Activated T-cell treated with anti-CD3 and anti-CD28 coated beads, Interleukin-2, amount 50 U/mL, for 72 hours (primary cell): ENCODE data around the gene DMXL1. TPM values are rescaled to one million over a fixed set of nuclear protein-coding genes. Genes with fewer than 3 reads are reported as not detected.
A peak's percentile ranks its signal among the peaks of the same experiment; 100 is the strongest.

Experiments used
- ATAC-seq, 2 donors: fragments of 150-1000 bp; cut with Tn5 transposase; replicated peaks in 1 of 2; 2 replicates each; pipeline ENCODE4 v1.10.0; 2021; ENCODE audit warnings: moderate library complexity in 2 of 2, mild to moderate bottlenecking in 1 of 2
- DNase-seq, 2 donors: peaks; one replicate each; pipeline ENCODE4 v3.0.0; 2021 to 2022; ENCODE audit warnings: mixed read lengths in 1 of 2
- H3K27ac Mint-ChIP-seq: one replicate; pipeline ENCODE4 v1.8.0; 2022; ENCODE audit warnings: mild to moderate bottlenecking, moderate library complexity, mixed read lengths
- H3K27me3 Mint-ChIP-seq: one replicate; pipeline ENCODE4 v1.8.0; 2022; ENCODE audit warnings: low read depth, mixed read lengths
- H3K36me3 Mint-ChIP-seq, 2 donors: one replicate each; pipeline ENCODE4 v1.8.0; 2022; ENCODE audit warnings: mixed read lengths in 2 of 2, mild to moderate bottlenecking in 1 of 2; ENCODE audit not compliant: insufficient read depth in 2 of 2
- H3K4me1 Mint-ChIP-seq: one replicate; pipeline ENCODE4 v1.8.0; 2022; ENCODE audit warnings: low read depth, mixed read lengths
- H3K4me3 Mint-ChIP-seq, 2 donors: one replicate each; pipeline ENCODE4 v1.8.0; 2022; ENCODE audit warnings: mild to moderate bottlenecking in 2 of 2, mixed read lengths in 2 of 2, moderate library complexity in 2 of 2
- H3K9me3 Mint-ChIP-seq, 2 donors: one replicate each; pipeline ENCODE4 v1.8.0; 2022; ENCODE audit warnings: mixed read lengths in 2 of 2
- total RNA-seq, 2 donors: library from RNA; stranded (reverse); gene quantifications; one replicate each; pipeline ENCODE4 v1.2.3, GENCODE V29; 2022

DMXL1 gene
- total RNA-seq, 2 donors from 2014 or later: 34.8 to 43.6 TPM

DNA sequence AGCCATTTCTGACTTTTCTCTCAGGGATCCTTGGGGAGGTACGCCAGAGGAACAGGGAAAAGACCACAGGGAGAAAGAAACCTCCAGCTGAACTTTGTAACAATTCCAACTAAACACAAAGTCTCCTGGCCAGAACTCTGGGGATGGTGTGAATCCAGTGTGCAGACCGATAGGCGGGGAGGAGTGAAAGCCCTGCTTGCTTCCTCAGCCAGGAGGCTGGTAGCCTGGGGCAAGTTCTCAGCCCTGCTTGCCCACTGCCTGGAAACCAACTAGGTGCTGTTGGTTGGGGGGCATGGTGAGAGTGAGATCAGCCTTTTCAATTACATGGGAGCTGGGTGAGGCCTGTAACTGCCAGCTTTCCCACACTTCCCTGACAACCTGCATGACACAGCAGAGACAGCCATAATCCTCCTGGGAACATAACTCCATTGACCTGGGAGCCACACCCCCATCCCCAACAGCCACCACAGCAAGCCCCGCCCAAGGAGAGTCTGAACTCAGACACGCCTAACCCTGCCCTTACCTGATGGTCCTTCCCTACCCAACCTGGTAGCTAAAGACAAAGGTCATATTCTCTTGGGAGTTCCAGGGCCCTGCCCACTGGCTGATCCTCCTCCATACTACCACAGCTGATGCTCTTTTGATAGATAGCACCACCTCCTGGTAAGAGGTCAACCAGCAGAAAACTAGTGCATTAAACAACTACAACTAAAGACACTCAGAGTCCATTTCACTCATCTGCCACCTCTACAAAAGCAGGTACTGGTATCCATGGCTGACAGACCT, 184.9 kb downstream of the DMXL1 start:
- no peaks in the 10 kb centered on the region for H3K27me3 Mint-ChIP-seq
- H3K9me3 Mint-ChIP-seq: peaks cover 13 to 15% of the 10 kb centered on the region in 2 donors
- no peak overlapping the region for H3K4me3 Mint-ChIP-seq
- DNase-seq: no peak
- peak in 1 of 2 donors; percentile 51 for ATAC-seq
- H3K36me3 Mint-ChIP-seq: peaks cover 19 to 36% of the 10 kb centered on the region in 2 donors
- H3K4me1 Mint-ChIP-seq: peaks cover 6% of the 10 kb centered on the region
- no peak overlapping the region for H3K27ac Mint-ChIP-seq

DNA sequence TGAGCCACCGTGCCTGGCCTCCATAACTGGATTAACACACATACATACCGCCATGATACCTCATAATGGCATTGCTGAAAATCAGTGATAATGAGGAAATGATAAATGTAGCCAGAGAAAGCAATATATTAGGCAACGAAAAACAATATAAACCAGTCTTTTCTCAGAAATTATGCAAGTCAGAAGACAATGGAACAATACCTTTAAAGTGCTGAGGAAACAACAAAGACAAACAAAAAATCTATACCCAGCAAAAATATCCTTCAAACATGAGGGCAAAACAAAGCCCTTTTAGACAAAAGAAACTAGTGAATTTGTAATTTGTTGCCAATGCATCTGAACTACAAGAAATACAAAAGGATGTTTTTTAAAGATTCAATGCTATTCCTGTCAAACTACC, 186.7 kb downstream of the DMXL1 start:
- Mint-ChIP-seq H3K9me3 (peaks cover 11 to 16% of the 10 kb centered on the region in 2 donors), H3K4me3 (no peak overlapping the region), H3K4me1 (no peaks in the 10 kb centered on the region), H3K36me3 (peaks cover 19 to 39% of the 10 kb centered on the region in 2 donors), H3K27ac (no peak overlapping the region), H3K27me3 (no peaks in the 10 kb centered on the region)
- DNase-seq (no peak), ATAC-seq (no peak)

DNA sequence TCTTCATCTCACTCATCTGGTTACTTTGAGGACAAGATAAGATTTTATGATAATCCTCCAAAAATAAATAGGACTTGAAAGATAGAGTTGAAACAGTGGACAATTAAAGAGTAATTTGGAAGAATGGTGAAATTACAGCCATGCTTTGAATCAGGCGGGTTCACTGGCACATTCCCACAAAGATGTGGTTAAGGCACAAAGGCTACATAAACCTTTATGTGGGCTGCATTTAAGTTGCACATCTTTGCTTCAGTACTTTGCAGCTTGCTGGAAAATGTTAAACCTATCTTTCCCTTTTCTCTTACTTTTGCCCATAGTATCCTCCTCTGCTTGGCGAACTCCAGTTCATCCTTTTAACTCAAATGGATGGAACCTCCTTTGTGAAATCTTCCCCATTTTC, 192.8 kb downstream of the DMXL1 start:
- Mint-ChIP-seq H3K4me1 (peaks cover 44% of the 10 kb centered on the region), H3K36me3 (peaks cover 9 to 15% of the 10 kb centered on the region in 2 donors), H3K27me3 (no peaks in the 10 kb centered on the region), H3K4me3 (no peak overlapping the region), H3K27ac (no peak overlapping the region), H3K9me3 (peaks cover 4 to 13% of the 10 kb centered on the region in 2 donors)
- DNase-seq: no peak
- no peak for ATAC-seq

DNA sequence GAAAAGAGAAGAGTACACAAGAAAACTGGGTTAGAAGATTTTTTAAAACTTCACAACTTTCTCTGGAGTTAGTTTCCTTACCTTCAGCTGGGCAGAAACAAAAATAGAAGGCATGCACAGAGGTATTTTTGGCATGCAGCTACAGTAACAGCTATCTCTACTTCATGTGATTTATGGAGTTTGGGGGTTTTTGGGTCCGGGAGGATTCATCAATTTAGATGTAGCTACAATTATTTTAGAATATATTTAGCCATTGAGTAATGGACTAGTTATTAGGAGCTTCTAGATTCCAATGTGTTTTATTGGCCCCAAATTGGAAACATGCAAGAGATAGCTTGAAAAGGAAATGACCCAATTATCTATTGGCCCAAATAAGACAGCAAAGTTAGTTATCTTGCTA, 193.3 kb downstream of the DMXL1 start:
- H3K4me3 Mint-ChIP-seq: no peak overlapping the region
- no peak overlapping the region for H3K27ac Mint-ChIP-seq
- peaks cover 11 to 13% of the 10 kb centered on the region in 2 donors for H3K36me3 Mint-ChIP-seq
- ATAC-seq (no peak), DNase-seq (no peak)
- no peaks in the 10 kb centered on the region for H3K27me3 Mint-ChIP-seq
- peaks cover 44% of the 10 kb centered on the region for H3K4me1 Mint-ChIP-seq
- peaks cover 4 to 10% of the 10 kb centered on the region in 2 donors for H3K9me3 Mint-ChIP-seq

DNA sequence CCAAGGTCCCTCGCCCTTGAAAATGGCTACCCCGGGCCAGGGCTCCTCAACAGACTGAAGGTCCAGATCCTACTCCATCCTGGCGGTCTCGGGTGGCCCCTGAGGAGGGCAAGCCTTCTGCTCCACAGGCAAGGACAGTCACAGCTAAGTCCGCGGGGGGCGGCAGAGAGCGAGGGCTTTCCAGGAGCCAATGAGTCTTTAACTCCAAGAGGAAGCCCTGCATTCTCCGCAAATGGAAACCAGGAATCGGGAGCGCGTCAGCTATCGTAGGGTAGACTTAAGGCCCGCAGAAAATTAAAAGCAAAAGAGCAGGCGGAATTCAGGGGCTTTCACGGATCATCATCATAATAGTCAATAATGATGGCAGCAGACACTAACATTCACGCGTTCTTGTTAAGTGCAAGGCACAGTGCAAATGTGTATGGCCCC, 197.1 kb downstream of the DMXL1 start:
- Mint-ChIP-seq H3K36me3 (peaks cover 3 to 7% of the 10 kb centered on the region in 2 donors), H3K4me3 (peak overlapping the region; percentile 96 to 99), H3K4me1 (peaks cover 75% of the 10 kb centered on the region)

DNA sequence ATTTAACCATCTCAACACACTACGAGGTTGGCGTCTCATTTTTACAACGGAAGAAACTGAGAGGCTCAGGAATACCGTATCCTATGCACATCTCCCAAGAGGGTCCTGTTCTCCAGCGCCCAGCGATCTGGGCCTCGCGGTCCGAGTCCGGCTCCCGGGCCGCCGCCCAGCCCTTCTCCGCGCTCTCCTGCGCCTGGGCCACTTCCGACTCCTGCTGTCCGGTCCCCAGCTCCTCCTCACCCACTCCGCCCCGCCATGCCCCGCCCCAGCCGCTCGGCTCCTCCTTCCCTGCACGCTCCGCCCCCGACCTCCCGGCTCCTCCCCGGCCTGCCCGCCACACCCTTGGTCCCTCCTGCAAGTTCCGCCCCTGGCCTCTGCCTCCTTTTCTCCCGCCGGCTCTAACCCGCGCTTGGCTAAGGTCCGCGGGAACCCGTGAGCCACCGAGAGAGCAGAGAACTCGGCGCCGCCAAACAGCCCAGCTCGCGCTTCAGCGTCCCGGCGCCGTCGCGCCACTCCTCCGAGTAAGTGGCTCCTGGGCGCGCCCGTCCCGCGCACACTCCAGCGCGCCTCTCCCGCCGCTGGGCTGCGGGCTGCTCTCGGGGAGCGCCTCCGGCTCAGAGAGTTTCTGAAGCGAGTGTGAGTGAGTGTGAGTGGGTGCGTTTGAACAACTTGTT, 197.6 kb downstream of the DMXL1 start:
- peak overlapping the region; percentile 96 to 99 for H3K4me3 Mint-ChIP-seq
- DNase-seq (peak; percentile 97 to 99), ATAC-seq (peak; percentile 94 to 95)
- peaks cover 75% of the 10 kb centered on the region for H3K4me1 Mint-ChIP-seq
- H3K27ac Mint-ChIP-seq: peak overlapping the region; percentile 96
- H3K36me3 Mint-ChIP-seq: peaks cover 0 to 4% of the 10 kb centered on the region in 2 donors
- no peaks in the 10 kb centered on the region for H3K9me3 Mint-ChIP-seq
- no peaks in the 10 kb centered on the region for H3K27me3 Mint-ChIP-seq

More for the DNA sequence above, 197.1 kb downstream of the DMXL1 start:
- DNase-seq (peak; percentile 78 to 83), ATAC-seq (peak; percentile 55 to 62)
- H3K27me3 Mint-ChIP-seq: no peaks in the 10 kb centered on the region
- peaks cover 4% of the 10 kb centered on the region in 2 donors for H3K9me3 Mint-ChIP-seq
- peak overlapping the region; percentile 82 for H3K27ac Mint-ChIP-seq

DNA sequence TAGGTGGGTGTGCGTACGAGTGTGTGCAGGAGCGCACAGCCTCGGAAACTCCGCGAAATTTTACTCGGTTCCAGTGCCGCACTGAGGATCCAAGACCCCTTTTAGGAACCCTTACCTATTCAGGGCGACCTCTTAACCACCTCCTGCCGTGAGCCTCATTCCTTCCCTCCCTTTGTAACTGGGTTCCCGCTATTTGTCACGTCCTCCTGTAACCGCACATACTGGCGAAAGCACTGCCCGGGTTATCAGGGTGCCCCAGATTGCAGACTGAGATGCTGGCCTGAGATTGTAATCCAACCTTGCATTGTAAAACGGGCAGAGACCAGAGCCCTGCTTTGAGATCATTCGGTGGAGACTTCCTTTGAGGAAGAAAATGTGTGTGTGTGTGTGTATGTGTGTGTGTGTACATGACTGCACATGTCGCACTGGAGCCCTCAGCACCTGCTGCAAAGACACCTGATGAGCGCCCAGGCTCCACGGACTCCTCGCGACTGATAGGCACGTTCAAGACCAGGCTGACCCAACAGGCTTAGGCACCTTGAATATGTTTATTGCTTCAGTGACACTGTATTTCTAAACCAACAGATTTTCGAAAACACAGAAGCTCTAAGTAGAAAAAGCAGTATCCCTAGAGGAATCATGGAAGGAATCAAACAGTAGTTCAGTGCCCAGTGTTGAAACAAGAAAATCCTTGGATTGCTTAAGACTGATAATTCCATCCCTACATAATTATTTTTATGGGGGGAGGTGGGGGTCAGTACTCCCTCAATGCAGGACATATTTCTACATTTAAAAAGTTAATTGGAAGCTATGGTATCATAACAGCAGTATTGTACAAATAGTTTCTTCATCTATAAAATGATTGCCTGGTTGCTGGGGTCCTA, 198.4 kb downstream of the DMXL1 start:
- Mint-ChIP-seq H3K27me3 (no peaks in the 10 kb centered on the region), H3K4me3 (peak overlapping the region; percentile 96 to 99), H3K9me3 (no peaks in the 10 kb centered on the region), H3K36me3 (peaks cover 0 to 4% of the 10 kb centered on the region in 2 donors), H3K27ac (peak overlapping the region; percentile 96), H3K4me1 (peaks cover 75% of the 10 kb centered on the region)
- peak; percentile 41 to 45 for DNase-seq
- peak; percentile 26 to 29 for ATAC-seq

DNA sequence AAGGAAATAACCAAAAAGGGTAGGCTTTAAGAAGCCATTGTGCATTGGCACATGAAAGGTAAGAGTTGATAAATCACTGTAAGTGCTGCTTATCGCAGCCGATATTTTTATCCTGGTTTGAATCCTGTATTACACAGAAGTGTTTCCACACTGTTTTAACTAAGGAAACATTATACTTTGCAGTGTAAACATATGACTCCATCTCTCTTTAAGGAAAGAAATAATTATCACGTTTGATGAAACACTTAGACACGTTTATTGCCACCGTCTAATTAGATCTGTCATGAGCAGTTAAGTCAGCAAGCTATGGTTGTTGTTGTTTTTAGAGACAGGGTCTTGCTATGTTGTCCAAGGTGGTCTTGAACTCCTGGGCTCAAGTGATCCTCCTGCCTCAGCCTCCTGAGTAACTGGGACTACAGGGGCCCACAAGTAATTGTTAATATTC, 199.3 kb downstream of the DMXL1 start:
- Mint-ChIP-seq H3K27me3 (no peaks in the 10 kb centered on the region), H3K9me3 (no peaks in the 10 kb centered on the region), H3K4me1 (peaks cover 82% of the 10 kb centered on the region), H3K36me3 (peaks cover 0 to 4% of the 10 kb centered on the region in 2 donors), H3K4me3 (peak overlapping the region; percentile 96 to 99), H3K27ac (peak overlapping the region; percentile 96)
- ATAC-seq: no peak
- no peak for DNase-seq

DNA sequence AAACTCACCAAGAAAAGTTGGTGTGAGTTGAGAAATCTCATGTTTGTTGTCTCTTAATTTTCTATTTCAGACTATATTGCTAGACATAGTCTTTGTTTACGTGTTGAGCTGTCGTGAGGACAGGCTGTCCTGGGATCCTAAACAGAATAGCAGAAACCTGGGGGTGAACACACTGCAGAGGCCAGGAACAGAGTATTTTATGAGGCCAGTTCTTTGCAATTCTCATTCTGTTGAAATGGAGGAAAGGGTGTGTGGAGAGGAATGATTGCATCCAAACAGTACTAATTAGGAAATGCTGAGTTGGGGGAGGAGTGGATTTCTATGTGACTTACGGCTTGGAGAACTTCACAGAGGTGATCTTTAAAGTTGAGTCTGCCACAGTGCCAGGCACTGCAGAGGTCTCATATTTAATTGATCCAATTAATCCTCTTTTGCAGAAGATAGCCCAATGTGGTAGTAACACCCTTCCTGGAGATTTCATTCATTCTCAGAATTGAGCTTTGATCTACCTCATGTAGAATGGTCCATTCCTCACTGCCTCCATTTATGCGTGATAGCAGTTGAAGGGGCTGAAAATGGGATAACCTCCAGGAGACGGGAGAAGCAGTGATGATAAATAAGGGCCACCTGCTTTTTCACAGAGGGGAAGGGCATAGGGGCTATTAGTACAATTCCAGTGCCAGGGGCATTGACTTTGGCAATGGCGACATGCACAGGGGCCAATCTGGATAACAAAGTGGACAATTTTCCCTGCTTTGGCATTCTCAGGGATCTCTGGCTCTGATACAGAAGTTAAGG, 200.3 kb downstream of the DMXL1 start:
- H3K27ac Mint-ChIP-seq: peak overlapping the region; percentile 100
- no peak for ATAC-seq
- H3K4me1 Mint-ChIP-seq: peaks cover 83% of the 10 kb centered on the region
- H3K27me3 Mint-ChIP-seq: no peaks in the 10 kb centered on the region
- H3K36me3 Mint-ChIP-seq: peaks cover 0 to 4% of the 10 kb centered on the region in 2 donors
- no peaks in the 10 kb centered on the region for H3K9me3 Mint-ChIP-seq
- peak overlapping the region; percentile 96 to 99 for H3K4me3 Mint-ChIP-seq
- DNase-seq: no peak

DNA sequence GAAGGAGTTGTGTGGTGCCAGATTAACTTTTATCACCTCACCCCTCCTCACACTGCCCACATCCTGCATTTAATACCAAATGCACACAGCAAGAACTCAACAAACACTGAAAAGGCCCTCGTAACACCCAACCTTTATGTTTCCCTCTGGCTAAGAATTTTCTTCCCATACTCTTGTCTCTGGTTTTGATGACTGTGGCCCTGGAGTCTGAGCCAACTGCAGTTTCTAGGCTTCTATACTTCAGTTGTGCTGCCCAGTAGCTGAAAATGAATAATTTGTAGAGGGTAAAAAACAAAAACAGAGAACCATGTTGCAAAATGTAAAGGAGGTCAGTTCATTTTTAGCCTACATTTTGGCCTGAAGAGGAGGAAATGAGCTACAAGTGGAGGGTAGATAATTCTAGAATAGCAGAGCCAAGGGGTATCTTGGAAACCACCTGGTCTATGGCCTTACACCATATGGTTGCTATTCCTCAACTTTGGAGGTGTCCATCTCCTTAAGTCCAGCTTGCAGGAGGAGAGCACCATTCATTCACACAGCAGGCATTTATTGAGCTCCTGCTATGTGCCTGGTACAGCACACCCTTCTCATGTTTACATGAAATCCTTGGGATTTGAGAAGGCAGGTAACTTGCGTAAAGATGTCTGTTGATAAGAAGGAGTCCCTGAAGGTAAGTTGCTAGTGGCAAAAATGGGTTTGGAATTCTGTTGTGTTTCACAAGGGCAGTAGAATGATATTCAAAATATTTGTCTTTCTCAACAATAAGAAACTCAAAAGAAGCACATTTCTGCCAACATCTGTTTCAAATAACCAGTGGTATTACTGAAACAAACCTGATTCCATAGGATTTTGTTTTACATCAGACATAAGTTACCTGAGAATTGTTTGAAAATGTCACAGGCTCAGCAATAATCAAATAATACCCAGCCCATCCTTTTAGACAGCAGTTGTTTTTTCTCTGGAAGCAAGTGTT, 201.2 kb downstream of the DMXL1 start:
- peaks cover 0 to 4% of the 10 kb centered on the region in 2 donors for H3K36me3 Mint-ChIP-seq
- DNase-seq: no peak

DNA sequence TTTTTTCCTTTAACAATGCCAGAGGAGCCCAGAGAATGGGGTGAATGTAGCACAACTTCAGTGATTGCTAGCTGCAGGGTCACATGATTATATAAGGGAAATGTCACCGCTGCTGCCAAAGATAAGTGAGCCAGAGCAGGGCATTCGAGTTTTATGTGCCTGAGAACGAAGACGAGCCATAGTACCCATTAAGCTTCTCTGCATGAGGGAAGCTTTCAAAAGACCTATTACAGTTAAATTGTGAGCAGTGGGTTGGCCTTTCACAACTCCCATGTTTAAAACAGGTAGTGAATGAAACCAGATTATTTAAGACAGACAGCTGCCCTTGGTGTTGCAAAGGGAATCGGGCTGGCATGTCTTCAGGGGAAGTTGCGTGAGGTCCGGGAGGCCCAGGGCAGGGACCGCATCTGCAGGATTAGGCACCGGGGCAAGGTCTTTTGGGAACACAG, 202.5 kb downstream of the DMXL1 start:
- ATAC-seq: no peak
- H3K27ac Mint-ChIP-seq: peak overlapping the region; percentile 100
- peaks cover 87% of the 10 kb centered on the region for H3K4me1 Mint-ChIP-seq
- no peaks in the 10 kb centered on the region for H3K27me3 Mint-ChIP-seq
- DNase-seq: no peak
- peak overlapping the region; percentile 96 to 99 for H3K4me3 Mint-ChIP-seq
- H3K36me3 Mint-ChIP-seq: peaks cover 0 to 4% of the 10 kb centered on the region in 2 donors
- H3K9me3 Mint-ChIP-seq: no peaks in the 10 kb centered on the region

More for the DNA sequence above, 201.2 kb downstream of the DMXL1 start:
- H3K4me3 Mint-ChIP-seq: peak overlapping the region; percentile 96 to 99
- H3K27ac Mint-ChIP-seq: peak overlapping the region; percentile 100
- no peaks in the 10 kb centered on the region for H3K9me3 Mint-ChIP-seq
- H3K4me1 Mint-ChIP-seq: peaks cover 83% of the 10 kb centered on the region
- ATAC-seq: no peak
- no peaks in the 10 kb centered on the region for H3K27me3 Mint-ChIP-seq
